ENCODE data around the gene RRAGA.

- TF ChIP-seq CTCF (IDR thresholded peaks at IDR 0.05) (no peak), POLR2A (IDR thresholded peaks at IDR 0.05) (no peak), EP300 (IDR thresholded peaks at IDR 0.05) (no peak)
Measured at GRCh38 chr9:19026375-19026774, 22.9 kb upstream of the RRAGA start.

Measured in tibial nerve (tissue), 4 donors.